ENCODE data around the gene KIFAP3. TPM values are rescaled to one million over a fixed set of nuclear protein-coding genes. Genes with fewer than 3 reads are reported as not detected.

KIFAP3 gene
- total RNA-seq, 1 experiment from 2014 or later: 2.3 TPM

GRCh38 chr1:169985757-169986156, 88.7 kb downstream of the KIFAP3 start (continued):
- no peak for TF ChIP-seq ATF6 (CRISPR knock-in tag; IDR thresholded peaks at IDR 0.05)
- no peak for TF ChIP-seq FOXK1 (CRISPR knock-in tag; IDR thresholded peaks at IDR 0.05)
- TF ChIP-seq IRF2 (CRISPR knock-in tag; IDR thresholded peaks at IDR 0.05; ENCODE audit: borderline replicate concordance, low read depth): no peak
- TF ChIP-seq RORB (CRISPR knock-in tag; IDR thresholded peaks at IDR 0.05): no peak
- no peak for TF ChIP-seq JUN (CRISPR knock-in tag; IDR thresholded peaks at IDR 0.05)
- no peak for TF ChIP-seq HMGA2 (CRISPR knock-in tag; IDR thresholded peaks at IDR 0.05)
- no peak for TF ChIP-seq NR2C2 (CRISPR knock-in tag; IDR thresholded peaks at IDR 0.05)
- no peak for TF ChIP-seq SMAD4 (CRISPR knock-in tag; IDR thresholded peaks at IDR 0.05)
- TF ChIP-seq OVOL2 (CRISPR knock-in tag; IDR thresholded peaks at IDR 0.05; ENCODE audit: borderline replicate concordance): no peak
- TF ChIP-seq ZNF281 (CRISPR knock-in tag; IDR thresholded peaks at IDR 0.05): no peak
- no peak for TF ChIP-seq RELA (CRISPR knock-in tag; IDR thresholded peaks at IDR 0.05; ENCODE audit: borderline replicate concordance)

- no peak for DNase-seq (ENCODE audit: low spot score)
- Mint-ChIP-seq H3K36me3 (no peaks in the 10 kb centered on the region), H3K4me3 (no peak overlapping the region), H3K27ac (no peak overlapping the region), H3K9me3 (no peaks in the 10 kb centered on the region), H3K4me1 (peaks cover 5% of the 10 kb centered on the region), H3K27me3 (ENCODE audit: low read depth) (no peaks in the 10 kb centered on the region)
- POLR2A ChIA-PET: no interaction called here
- CTCF ChIA-PET: no interaction called here
- no peak for TF ChIP-seq SOX15 (CRISPR knock-in tag; IDR thresholded peaks at IDR 0.05)
- TF ChIP-seq IRF1 (CRISPR knock-in tag; IDR thresholded peaks at IDR 0.05): no peak
- TF ChIP-seq TEAD4 (CRISPR knock-in tag; IDR thresholded peaks at IDR 0.05): no peak
- no peak for TF ChIP-seq FOXP1 (CRISPR knock-in tag; IDR thresholded peaks at IDR 0.05; ENCODE audit: borderline replicate concordance)
- TF ChIP-seq ZNF263 (CRISPR knock-in tag; IDR thresholded peaks at IDR 0.05; ENCODE audit: low read depth): no peak
- TF ChIP-seq NR3C1 (CRISPR knock-in tag; conservative IDR thresholded peaks at IDR 0.05; ENCODE audit: low read depth): no peak
- no peak for TF ChIP-seq CBFB (CRISPR knock-in tag; IDR thresholded peaks at IDR 0.05; ENCODE audit: low read depth)
- no peak for TF ChIP-seq NFATC4 (CRISPR knock-in tag; IDR thresholded peaks at IDR 0.05)
- TF ChIP-seq ZNF281 (CRISPR knock-in tag; IDR thresholded peaks at IDR 0.05): no peak
- TF ChIP-seq ATF3 (CRISPR knock-in tag; conservative IDR thresholded peaks at IDR 0.05): no peak
- TF ChIP-seq STAT6 (CRISPR knock-in tag; conservative IDR thresholded peaks at IDR 0.05; ENCODE audit: low read depth): no peak
- TF ChIP-seq JAZF1 (CRISPR knock-in tag; IDR thresholded peaks at IDR 0.05): no peak
- TF ChIP-seq AFF4 (CRISPR knock-in tag; IDR thresholded peaks at IDR 0.05; ENCODE audit: borderline replicate concordance): no peak
- no peak for ATAC-seq
Measured at GRCh38 chr1:169974067-169974466, 100.4 kb downstream of the KIFAP3 start.

Measured in WTC11 (cell line).